ENCODE measurements around the gene POU2AF1. TPM values are rescaled to one million over a fixed set of nuclear protein-coding genes. Genes with fewer than 3 reads are reported as not detected.
A peak's percentile ranks its signal among the peaks of the same experiment; 100 is the strongest.

POU2AF1 gene
- total and polyA plus RNA-seq, 2 of the 8 experiments (the other 6 are each of a cell fraction or from before 2014, with no cell fraction given): not detected

DNA sequence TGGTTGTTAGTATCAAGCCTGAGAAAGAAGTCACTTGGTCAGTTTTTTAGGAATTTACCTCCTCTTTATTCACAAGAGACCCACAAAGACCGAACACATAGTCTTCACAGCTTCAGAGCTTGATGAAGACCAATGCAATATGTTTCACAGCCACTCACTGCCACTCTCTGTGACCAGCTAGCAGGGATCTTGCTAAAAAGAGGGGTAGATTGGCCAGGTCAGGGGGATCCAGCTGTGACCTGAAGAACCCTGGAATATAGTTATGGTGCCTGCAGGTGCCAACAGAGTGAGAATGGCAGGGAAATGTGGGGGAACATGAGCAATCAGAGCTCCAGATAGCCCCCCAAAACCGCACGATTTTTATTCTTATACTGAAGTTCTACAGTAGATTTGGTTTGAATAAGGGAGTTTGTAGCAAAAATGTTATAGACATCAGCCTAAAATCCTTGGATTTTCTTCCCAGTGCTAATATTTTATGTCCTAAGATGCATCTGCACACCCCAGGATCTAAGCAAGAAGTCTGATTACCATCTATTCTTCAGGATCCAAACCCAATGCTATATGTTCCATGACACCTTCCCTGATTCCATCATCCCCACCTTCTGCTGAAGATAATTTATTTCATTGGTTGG lies 8.7 kb downstream of the POU2AF1 start:
- H2BK15ac ChIP-seq (ENCODE audit: low read length): no peak overlapping the region
- ChIA-PET CTCF (ENCODE audit: partially characterized antibody) (interaction anchor here (1.0 to 1.3 kb wide), 2 partner anchors 53 to 59 kb away, joined by 5 read pairs; no protein-coding TSS in a partner anchor), POLR2A (ENCODE audit: partially characterized antibody) (interaction anchor here (1.1 kb wide), 1 partner anchor 8 kb away, joined by 3 read pairs; no protein-coding TSS in a partner anchor)
- 86% methylated on average over 3 of the region's 3 CpGs; no CpG with 5 or more reads in 1 of the 2 experiments for WGBS, 2 experiments (ENCODE audit: extremely low coverage in 1 of 2, insufficient coverage in 1 of 2, insufficient read length in 1 of 2, insufficient replicate concordance in 2 of 2, low coverage in 1 of 2, low lambda C conversion rate in 2 of 2, missing lambda C conversion rate in 1 of 2)
- H2BK12ac ChIP-seq (ENCODE audit: low read depth, low read length): no peak overlapping the region
- H3K18ac ChIP-seq (ENCODE audit: extremely low read depth, low read length): no peak overlapping the region
- no peaks in the 10 kb centered on the region for H3K79me2 ChIP-seq (ENCODE audit: control insufficient read depth in 1 of 2, insufficient read depth in 2 of 2, low read length in 2 of 2)
- H2BK20ac ChIP-seq (ENCODE audit: low read length): no peak overlapping the region
- FAIRE-seq (no peak), DNase-seq (ENCODE audit: low read depth in 1 of 2, low spot score in 2 of 2) (peak in 1 of 2 experiments; percentile 1)
- H4K91ac ChIP-seq (replicated peaks; ENCODE audit: insufficient read length, low read length): no peak overlapping the region
- H3K4me3 ChIP-seq (ENCODE audit: extremely low read depth in 1 of 4, insufficient read depth in 2 of 4, low read depth in 3 of 4, low read length in 4 of 4): no peak overlapping the region
- H3K14ac ChIP-seq (ENCODE audit: insufficient read length): no peak overlapping the region
- no peaks in the 10 kb centered on the region for H3K23me2 ChIP-seq (ENCODE audit: low read depth, low read length)
- no peaks in the 10 kb centered on the region for H3K9me3 ChIP-seq (ENCODE audit: insufficient read depth in 2 of 2, low read depth in 1 of 2, low read length in 1 of 2)
- H4K8ac ChIP-seq (ENCODE audit: extremely low read depth, insufficient read depth, low read length): no peak overlapping the region
- H2AFZ ChIP-seq (ENCODE audit: low read length): no peak overlapping the region
- H3K27ac ChIP-seq (ENCODE audit: low read depth, low read length): no peak overlapping the region
- no peak overlapping the region for H2BK5ac ChIP-seq (ENCODE audit: low read depth, low read length)
- H2BK120ac ChIP-seq (replicated peaks; ENCODE audit: low read depth, low read length): no peak overlapping the region
- no peaks in the 10 kb centered on the region for H3K27me3 ChIP-seq (replicated peaks in 1 of 4; ENCODE audit: control insufficient read depth in 3 of 4, extremely low read depth in 1 of 4, insufficient read depth in 3 of 4, low read length in 3 of 4)
- H3K4me1 ChIP-seq (replicated peaks in 1 of 4; ENCODE audit: control insufficient read depth in 3 of 4, insufficient read depth in 4 of 4, low read length in 3 of 4): no peaks in the 10 kb centered on the region
- no peak overlapping the region for H3K56ac ChIP-seq (replicated peaks; ENCODE audit: insufficient read length, low read depth, low read length)
- H3K9ac ChIP-seq (replicated peaks in 1 of 4; ENCODE audit: extremely low read depth in 1 of 4, low read depth in 3 of 4, low read length in 3 of 4): no peak overlapping the region
- no peak for TF ChIP-seq MAFK (IDR thresholded peaks at IDR 0.05; ENCODE audit: low read depth, low read length)
- no peak for TF ChIP-seq KDM1A (IDR thresholded peaks at IDR 0.05; ENCODE audit: borderline replicate concordance, low read length)
- no peak for TF ChIP-seq BRCA1 (IDR thresholded peaks at IDR 0.05; ENCODE audit: low read depth, low read length)
- no peak overlapping the region for H3K4me2 ChIP-seq (ENCODE audit: insufficient read depth in 1 of 2, low read depth in 2 of 2, low read length in 2 of 2)
- H3K4ac ChIP-seq (replicated peaks; ENCODE audit: insufficient read length, low read depth, low read length): no peak overlapping the region
- H4K5ac ChIP-seq (ENCODE audit: insufficient read length, low read depth, low read length): no peak overlapping the region
- H3K23ac ChIP-seq (ENCODE audit: insufficient read length): no peak overlapping the region
- no peaks in the 10 kb centered on the region for H4K20me1 ChIP-seq (replicated peaks in 1 of 2; ENCODE audit: control insufficient read depth in 1 of 2, insufficient read depth in 2 of 2, low read length in 2 of 2)
- no peak overlapping the region for H2AK5ac ChIP-seq (ENCODE audit: low read depth, low read length)
- H3K36me3 ChIP-seq (ENCODE audit: control insufficient read depth in 2 of 4, insufficient read depth in 4 of 4, low read length in 3 of 4): no peaks in the 10 kb centered on the region
- H3K79me1 ChIP-seq (ENCODE audit: low read depth, low read length): no peaks in the 10 kb centered on the region

Data from H1 (cell line).